Measurements from ENCODE around the gene TPCN1. TPM values are rescaled to one million over a fixed set of nuclear protein-coding genes. Genes with fewer than 3 reads are reported as not detected.
A peak's percentile ranks its signal among the peaks of the same experiment; 100 is the strongest.

Gene TPCN1
- total RNA-seq, 1 experiment from 2014 or later = 32.7 TPM

- TF ChIP-seq ZNF281 (CRISPR knock-in tag; IDR thresholded peaks at IDR 0.05) = no peak
- TF ChIP-seq PRRX2 (CRISPR knock-in tag; IDR thresholded peaks at IDR 0.05) = no peak
- TF ChIP-seq E2F5 (CRISPR knock-in tag; IDR thresholded peaks at IDR 0.05) = no peak
- no peak for TF ChIP-seq SMAD4 (CRISPR knock-in tag; IDR thresholded peaks at IDR 0.05)
- TF ChIP-seq ATF2 (CRISPR knock-in tag; IDR thresholded peaks at IDR 0.05; ENCODE audit: borderline replicate concordance, low read depth) = no peak
- no peak for TF ChIP-seq IRF1 (CRISPR knock-in tag; IDR thresholded peaks at IDR 0.05)
These were observed 28.8 kb downstream of the TPCN1 start (continued) for GRCh38 chr12:113250045-113250444.

- Mint-ChIP-seq H3K4me3 (no peak overlapping the region), H3K27me3 (ENCODE audit: low read depth) (no peaks in the 10 kb centered on the region), H3K4me1 (peaks cover 22% of the 10 kb centered on the region), H3K9me3 (no peaks in the 10 kb centered on the region; the same call in 1 of the 2 replicates), H3K27ac (peak overlapping the region; percentile 7; the same call in 1 of the 2 replicates), H3K36me3 (peaks cover 2% of the 10 kb centered on the region; the same call in 1 of the 2 replicates)
- ATAC-seq = no peak
- ChIA-PET CTCF (no interaction called here), POLR2A (no interaction called here)
- DNase-seq (ENCODE audit: low spot score) = no peak
- no peak for TF ChIP-seq HMGA2 (CRISPR knock-in tag; IDR thresholded peaks at IDR 0.05)
- TF ChIP-seq E2F5 (CRISPR knock-in tag; IDR thresholded peaks at IDR 0.05) = no peak
- no peak for TF ChIP-seq PRDM15 (CRISPR knock-in tag; IDR thresholded peaks at IDR 0.05)
- TF ChIP-seq JAZF1 (CRISPR knock-in tag; IDR thresholded peaks at IDR 0.05) = no peak
- no peak for TF ChIP-seq JUN (CRISPR knock-in tag; IDR thresholded peaks at IDR 0.05)
- TF ChIP-seq CBFB (CRISPR knock-in tag; IDR thresholded peaks at IDR 0.05; ENCODE audit: low read depth) = no peak
- TF ChIP-seq EMX1 (CRISPR knock-in tag; IDR thresholded peaks at IDR 0.05) = no peak
- TF ChIP-seq ZNF425 (CRISPR knock-in tag; conservative IDR thresholded peaks at IDR 0.05) = no peak
- no peak for TF ChIP-seq ZNF317 (CRISPR knock-in tag; IDR thresholded peaks at IDR 0.05; ENCODE audit: borderline replicate concordance, low read depth)
- TF ChIP-seq TEAD4 (CRISPR knock-in tag; IDR thresholded peaks at IDR 0.05) = no peak
These were observed 30.3 kb downstream of the TPCN1 start for GRCh38 chr12:113251404-113252070.
